Sigmoid colon (tissue), 7 donors: ENCODE data around the gene FGF8. TPM values are rescaled to one million over a fixed set of nuclear protein-coding genes. Genes with fewer than 3 reads are reported as not detected.
"Not testable (repeated sequence)": the region's sequence is repeated elsewhere in the genome, so short reads cannot be mapped to it uniquely, and the experiment has no call there.

ENCODE experiments used
- DNase-seq: peaks from one replicate; pipeline ENCODE4 v3.0.0-alpha.2; 2019
- H3K27ac ChIP-seq, 4 donors: fragments of 200-600 bp; sonication (generic); one replicate each; pipeline ENCODE4 v1.5.1; 2016 to 2019; ENCODE audit warnings: mild to moderate bottlenecking in 1 of 4
- H3K27me3 ChIP-seq, 3 donors: fragments of 200-600 bp; sonication (generic); one replicate each; pipeline ENCODE4 v1.5.1; 2019; ENCODE audit warnings: mild to moderate bottlenecking in 1 of 3
- H3K36me3 ChIP-seq, 4 donors: fragments of 200-600 bp; sonication (generic); one replicate each; pipeline ENCODE4 v1.5.1; 2016 to 2019
- H3K4me1 ChIP-seq, 4 donors: fragments of 200-600 bp; sonication (generic); one replicate each; pipeline ENCODE4 v1.5.1; 2017 to 2019
- H3K4me3 ChIP-seq, 4 donors: fragments of 200-600 bp; sonication (generic); one replicate each; pipeline ENCODE4 v1.5.1; 2017 to 2019; ENCODE audit warnings: mild to moderate bottlenecking in 2 of 4, moderate library complexity in 1 of 4
- H3K9me3 ChIP-seq, 4 donors: fragments of 200-600 bp in 3 of 4; sonication (generic) in 3 of 4; one replicate each; pipeline versions ENCODE4 v1.5.1 to v1.6.1; 2013 to 2019
- CTCF ChIP-seq, 4 experiments: fragments of 450-650 bp in 3 of 4; fragments of 200-600 bp in 1 of 4; IDR thresholded peaks; one replicate each; pipeline ENCODE4 v1.5.1; 2016 to 2019; ENCODE audit warnings: antibody characterized with exemption in 4 of 4, mild to moderate bottlenecking in 3 of 4, moderate library complexity in 2 of 4
- EP300 ChIP-seq, 4 donors: sonication (generic); formaldehyde crosslinking; IDR thresholded peaks; one replicate each; pipeline ENCODE4 v1.6.1; 2017; ENCODE audit warnings: antibody characterized with exemption in 4 of 4
- POLR2A ChIP-seq, 2 donors: fragments of 450-650 bp; IDR thresholded peaks; one replicate each; pipeline ENCODE4 v1.6.1; 2016; ENCODE audit warnings: antibody characterized with exemption in 2 of 2, mild to moderate bottlenecking in 2 of 2, moderate library complexity in 2 of 2
- POLR2AphosphoS5 ChIP-seq, 4 donors: sonication (generic); formaldehyde crosslinking; IDR thresholded peaks; one replicate each; pipeline ENCODE4 v1.6.1; 2017; ENCODE audit warnings: antibody characterized with exemption in 4 of 4
- WGBS, 2 donors: extraction: QIAGEN DNeasy Blood & Tissue Kit; methylation state at CpG; one replicate each; pipeline ENCODE4 v1.1.7; 2013; 5-methylcytosine and 5-hydroxymethylcytosine counted together
- intact Hi-C: fragments of 100-400 bp; cut with DNase I; formaldehyde crosslinking; loops from one replicate; pipeline ENCODE4 v1.15.1; 2023
- polyA plus RNA-seq, 3 donors: library from polyadenylated mRNA; stranded (reverse); fragments of 200-250 nt; gene quantifications; one replicate each; pipeline ENCODE4 v1.2.3, GENCODE V29; 2013
- total RNA-seq, 4 donors: library from RNA; depleted of rRNA; stranded (reverse); fragments of >200 nt; gene quantifications; one replicate each; pipeline ENCODE4 v1.1.0, GENCODE V29; 2016
- donor health status: healthy with polysubstance abuse.
- donor health status: Bipolar disorder and iron deficiency.
- donor health status: healthy.

Gene FGF8
- total and polyA plus RNA-seq, 7 donors = 0.10 TPM; not detected in 6

- Histone ChIP-seq H3K4me1 (peaks cover 0 to 1% (median 0%) of the 10 kb centered on the region in 4 donors), H3K4me3 (no peak overlapping the region), H3K27me3 (no peaks in the 10 kb centered on the region), H3K9me3 (no peaks in the 10 kb centered on the region), H3K36me3 (peaks cover 38 to 100% (median 79%) of the 10 kb centered on the region in 4 donors), H3K27ac (no peak overlapping the region)
- intact Hi-C loops = loop anchor here (10.0 kb wide), 1 partner anchor 575 kb away; no protein-coding TSS in a partner anchor
- TF ChIP-seq POLR2A (IDR thresholded peaks at IDR 0.05) (no peak), POLR2AphosphoS5 (IDR thresholded peaks at IDR 0.05) (no peak), CTCF (IDR thresholded peaks at IDR 0.05) (no peak), EP300 (IDR thresholded peaks at IDR 0.05) (no peak)
- 95 to 96% methylated on average over 7 of the region's 7 CpGs for WGBS, 2 donors
- DNase-seq = no peak
Measured at GRCh38 chr10:101789686-101790085, 13.8 kb upstream of the FGF8 start.

GRCh38 chr10:101789231-101789630 lies 13.3 kb upstream of the FGF8 start:
- intact Hi-C loops = loop anchor here (10.0 kb wide), 1 partner anchor 574 kb away; no protein-coding TSS in a partner anchor
- H3K36me3 ChIP-seq = peaks cover 37 to 100% (median 77%) of the 10 kb centered on the region in 4 donors
- H3K4me1 ChIP-seq, H3K27ac ChIP-seq, H3K27me3 ChIP-seq, H3K9me3 ChIP-seq, H3K4me3 ChIP-seq: not testable (repeated sequence)
- WGBS, 2 donors = 92 to 95% methylated on average over 9 of the region's 9 CpGs
- peak; percentile 40 for DNase-seq

- WGBS, 2 donors = 86 to 89% methylated on average over 2 of the region's 2 CpGs
- intact Hi-C loops = loop anchor here (10.0 kb wide), 1 partner anchor 571 kb away; no protein-coding TSS in a partner anchor
- Histone ChIP-seq H3K9me3 (no peaks in the 10 kb centered on the region), H3K36me3 (peaks cover 6 to 68% (median 43%) of the 10 kb centered on the region in 4 donors), H3K27me3 (no peaks in the 10 kb centered on the region), H3K4me3 (no peak overlapping the region), H3K4me1 (peaks cover 0 to 36% (median 28%) of the 10 kb centered on the region in 4 donors), H3K27ac (no peak overlapping the region)
- no peak for DNase-seq
- no peak for TF ChIP-seq POLR2AphosphoS5 (IDR thresholded peaks at IDR 0.05)
- no peak for TF ChIP-seq EP300 (IDR thresholded peaks at IDR 0.05)
- no peak for TF ChIP-seq CTCF (IDR thresholded peaks at IDR 0.05)
- TF ChIP-seq POLR2A (IDR thresholded peaks at IDR 0.05) = no peak
Measured at GRCh38 chr10:101785801-101786200, 9.9 kb upstream of the FGF8 start.

- no peak for DNase-seq
- peaks cover 0 to 48% (median 41%) of the 10 kb centered on the region in 4 donors for H3K4me1 ChIP-seq
- H3K27ac ChIP-seq = no peak overlapping the region
- 86 to 87% methylated on average over 2 of the region's 2 CpGs for WGBS, 2 donors
- H3K4me3 ChIP-seq = no peak overlapping the region
- TF ChIP-seq CTCF (IDR thresholded peaks at IDR 0.05) (no peak), POLR2AphosphoS5 (IDR thresholded peaks at IDR 0.05) (no peak), POLR2A (IDR thresholded peaks at IDR 0.05) (no peak), EP300 (IDR thresholded peaks at IDR 0.05) (no peak)
- peaks cover 0 to 6% (median 0%) of the 10 kb centered on the region in 3 donors for H3K27me3 ChIP-seq
- H3K9me3 ChIP-seq = no peaks in the 10 kb centered on the region
- H3K36me3 ChIP-seq = peaks cover 1 to 56% (median 33%) of the 10 kb centered on the region in 4 donors
- intact Hi-C loops = loop anchor here (5.0 to 10.0 kb wide), 4 partner anchors 33 to 570 kb away; partner anchors contain the start of genes DPCD, OGA and POLL
Measured at GRCh38 chr10:101784558-101784957, 8.6 kb upstream of the FGF8 start.

GRCh38 chr10:101783736-101784118 lies 7.8 kb upstream of the FGF8 start:
- Histone ChIP-seq H3K27ac (peak overlapping the region; percentile 54 to 65 (median 58)), H3K9me3 (no peaks in the 10 kb centered on the region), H3K27me3 (peaks cover 0 to 14% (median 4%) of the 10 kb centered on the region in 3 donors), H3K36me3 (peaks cover 0 to 47% (median 25%) of the 10 kb centered on the region in 4 donors), H3K4me1 (peaks cover 0 to 56% (median 49%) of the 10 kb centered on the region in 4 donors), H3K4me3 (peak overlapping the region; percentile 50 to 77 (median 64))
- TF ChIP-seq POLR2AphosphoS5 (IDR thresholded peaks at IDR 0.05) (no peak), POLR2A (IDR thresholded peaks at IDR 0.05) (no peak), CTCF (IDR thresholded peaks at IDR 0.05) (no peak), EP300 (IDR thresholded peaks at IDR 0.05) (no peak)
- 53 to 61% methylated on average over 10 of the region's 10 CpGs for WGBS, 2 donors
- no peak for DNase-seq
- intact Hi-C loops = loop anchor here (5.0 to 10.0 kb wide), 4 partner anchors 34 to 569 kb away; partner anchors contain the start of genes DPCD, OGA and POLL
